Left ventricle myocardium inferior (tissue), 1 donor: ENCODE results near the gene HRH2. TPM values are rescaled to one million over a fixed set of nuclear protein-coding genes. Genes with fewer than 3 reads are reported as not detected.

ENCODE experiments used
- DNase-seq: peaks from one replicate; pipeline ENCODE4 v3.0.0-alpha.2; 2020
- H3K27ac ChIP-seq: fragments of 200-600 bp; replicated peaks from 2 replicates; pipeline ENCODE4 v1.8.0; 2021
- H3K27me3 ChIP-seq: fragments of 200-600 bp; 2 replicates; pipeline ENCODE4 v1.8.0; 2021; ENCODE audit warnings: low read depth
- H3K36me3 ChIP-seq: fragments of 200-600 bp; 2 replicates; pipeline ENCODE4 v1.8.0; 2021
- H3K4me1 ChIP-seq: fragments of 200-600 bp; 2 replicates; pipeline ENCODE4 v1.8.0; 2021
- H3K4me3 ChIP-seq: fragments of 200-600 bp; 2 replicates; pipeline ENCODE4 v1.8.0; 2021; ENCODE audit warnings: mild to moderate bottlenecking, moderate library complexity
- H3K9me3 ChIP-seq: fragments of 200-600 bp; replicated peaks from 2 replicates; pipeline ENCODE4 v1.8.0; 2021
- CTCF ChIP-seq: fragments of 200-600 bp; IDR thresholded peaks from 2 replicates; pipeline ENCODE4 v1.8.0; 2021; ENCODE audit warnings: antibody characterized with exemption, mild to moderate bottlenecking, borderline replicate concordance
- intact Hi-C: fragments of 100-400 bp; cut with micrococcal nuclease; formaldehyde crosslinking; loops from one replicate; pipeline ENCODE4 v1.11.0; 2022
- total RNA-seq: library from RNA; stranded (reverse); fragmentation: NEBNext Ultra II Directional; extraction: Animal tissue kit (Norgen Biotek cat#: 25700); gene quantifications from one replicate; pipeline ENCODE4 v1.2.1, GENCODE V29; 2021
- donor health status: DM: no; HTN: yes; CAD: no; lungs with severe emphysema.

Gene HRH2
- total RNA-seq, 1 donor from 2014 or later: 47.7 TPM

DNA sequence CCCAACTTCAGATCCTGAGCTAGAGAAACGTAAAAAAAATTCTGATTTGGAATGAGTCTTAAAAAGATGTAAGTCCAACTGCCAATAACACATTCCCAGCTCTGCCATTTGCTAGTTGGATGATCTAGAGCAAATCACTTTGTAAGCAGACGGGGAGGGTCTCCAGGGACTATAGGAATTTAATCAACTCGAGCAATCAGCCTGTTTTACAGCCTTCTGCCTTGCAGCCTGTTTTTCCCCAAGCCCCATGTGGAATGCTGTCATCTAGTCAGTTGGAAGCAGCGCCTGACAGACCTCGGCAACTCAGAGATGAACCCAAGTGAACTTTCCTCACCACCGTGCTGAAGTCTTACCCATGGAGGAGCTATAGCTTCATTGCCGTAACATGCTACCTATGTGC, 34.8 kb upstream of the HRH2 start:
- DNase-seq: no peak
- intact Hi-C loops: no loop called here
- H3K4me3 ChIP-seq: no peak overlapping the region
- H3K27me3 ChIP-seq: no peaks in the 10 kb centered on the region
- peaks cover 6% of the 10 kb centered on the region for H3K4me1 ChIP-seq
- H3K9me3 ChIP-seq: peaks cover 9% of the 10 kb centered on the region
- TF ChIP-seq CTCF: no peak
- H3K36me3 ChIP-seq: no peaks in the 10 kb centered on the region
- H3K27ac ChIP-seq: no peak overlapping the region

DNA sequence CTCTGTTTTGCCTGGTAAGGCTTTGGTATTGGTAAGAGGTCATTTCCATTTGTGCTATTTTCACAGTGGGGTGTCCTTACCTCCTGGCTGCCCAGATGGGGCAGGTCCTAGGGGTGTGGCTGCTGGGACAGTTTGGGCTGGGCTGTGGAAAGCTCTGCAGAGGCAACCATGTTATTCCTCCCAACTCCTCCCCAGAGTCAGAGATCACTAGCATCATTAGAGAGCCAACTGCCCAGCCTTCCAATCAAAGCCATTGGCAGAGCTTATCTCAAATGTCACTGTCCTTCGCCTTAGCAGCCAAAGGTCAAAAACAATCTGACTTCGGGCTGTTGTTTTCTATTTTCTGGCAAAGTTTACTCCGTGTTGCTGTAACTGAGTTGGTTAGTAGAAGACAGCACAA, 33.6 kb upstream of the HRH2 start:
- Histone ChIP-seq H3K27me3 (no peaks in the 10 kb centered on the region), H3K4me1 (peaks cover 6% of the 10 kb centered on the region), H3K4me3 (no peak overlapping the region), H3K27ac (no peak overlapping the region), H3K36me3 (no peaks in the 10 kb centered on the region), H3K9me3 (peaks cover 10% of the 10 kb centered on the region)
- no peak for TF ChIP-seq CTCF
- intact Hi-C loops: no loop called here
- no peak for DNase-seq

- H3K4me3 ChIP-seq: no peak overlapping the region
- no peaks in the 10 kb centered on the region for H3K27me3 ChIP-seq
- peaks cover 6% of the 10 kb centered on the region for H3K4me1 ChIP-seq
- no peak for DNase-seq
- H3K36me3 ChIP-seq: no peaks in the 10 kb centered on the region
- intact Hi-C loops: no loop called here
- no peak for TF ChIP-seq CTCF
- H3K9me3 ChIP-seq: peaks cover 21% of the 10 kb centered on the region
- no peak overlapping the region for H3K27ac ChIP-seq
These were observed 30.9 kb upstream of the HRH2 start for GRCh38 chr5:175627005-175627404.

GRCh38 chr5:175627739-175628138, 30.1 kb upstream of the HRH2 start:
- peaks cover 6% of the 10 kb centered on the region for H3K4me1 ChIP-seq
- peaks cover 21% of the 10 kb centered on the region for H3K9me3 ChIP-seq
- H3K27ac ChIP-seq: no peak overlapping the region
- H3K27me3 ChIP-seq: no peaks in the 10 kb centered on the region
- no peak for TF ChIP-seq CTCF
- intact Hi-C loops: no loop called here
- DNase-seq: no peak
- H3K4me3 ChIP-seq: no peak overlapping the region
- no peaks in the 10 kb centered on the region for H3K36me3 ChIP-seq

- H3K4me1 ChIP-seq: peaks cover 6% of the 10 kb centered on the region
- peaks cover 21% of the 10 kb centered on the region for H3K9me3 ChIP-seq
- no peak overlapping the region for H3K4me3 ChIP-seq
- no peak overlapping the region for H3K27ac ChIP-seq
- intact Hi-C loops: no loop called here
- no peak for TF ChIP-seq CTCF
- no peak for DNase-seq
- H3K27me3 ChIP-seq: no peaks in the 10 kb centered on the region
- no peaks in the 10 kb centered on the region for H3K36me3 ChIP-seq
These were observed 29.2 kb upstream of the HRH2 start for GRCh38 chr5:175628668-175629067.

GRCh38 chr5:175629261-175629660, 28.6 kb upstream of the HRH2 start:
- no peak overlapping the region for H3K27ac ChIP-seq
- intact Hi-C loops: no loop called here
- peaks cover 6% of the 10 kb centered on the region for H3K4me1 ChIP-seq
- H3K27me3 ChIP-seq: no peaks in the 10 kb centered on the region
- H3K4me3 ChIP-seq: no peak overlapping the region
- DNase-seq: no peak
- no peaks in the 10 kb centered on the region for H3K36me3 ChIP-seq
- TF ChIP-seq CTCF: no peak
- peaks cover 21% of the 10 kb centered on the region for H3K9me3 ChIP-seq
